HepG2 (cell line): ENCODE data around the gene HOXC11. TPM values are rescaled to one million over a fixed set of nuclear protein-coding genes. Genes with fewer than 3 reads are reported as not detected.

Experiments
- ATF3 ChIP-seq: sonication (generic); formaldehyde crosslinking; IDR thresholded peaks from 2 replicates; pipeline ENCODE4 v1.4.0; 2020; ENCODE audit warnings: missing genetic modification reagents
- CBX5 ChIP-seq: sonication (generic); formaldehyde crosslinking; IDR thresholded peaks from 2 replicates; pipeline ENCODE4 v1.4.0; 2020; ENCODE audit warnings: missing genetic modification reagents, borderline replicate concordance
- CTCF ChIP-seq: sonication (generic); formaldehyde crosslinking; IDR thresholded peaks from 2 replicates; pipeline ENCODE4 v1.5.0; 2020; ENCODE audit warnings: mild to moderate bottlenecking, missing genetic modification reagents, moderate library complexity
- GABPB1 ChIP-seq: IDR thresholded peaks from 2 replicates; pipeline ENCODE4 v1.6.1; 2016; ENCODE audit warnings: mild to moderate bottlenecking, missing genetic modification reagents, moderate library complexity, missing compliant biosample characterization
- HMGXB4 ChIP-seq, 2 experiments: sonication (generic) in 1 of 2; formaldehyde crosslinking in 1 of 2; IDR thresholded peaks; 2 replicates each; pipeline versions ENCODE4 v1.4.0 to v1.6.1; 2018 to 2020; ENCODE audit warnings: missing genetic modification reagents in 2 of 2, borderline replicate concordance in 1 of 2, low read depth in 1 of 2, mild to moderate bottlenecking in 1 of 2, missing biosample characterization in 1 of 2
- HNRNPLL ChIP-seq: fragments of 200-400 bp; formaldehyde crosslinking; IDR thresholded peaks from 2 replicates; pipeline ENCODE4 v1.6.1; 2017; ENCODE audit warnings: mild to moderate bottlenecking, low read depth, low read length; ENCODE audit not compliant: poor library complexity, severe bottlenecking
- HOXA3 ChIP-seq: sonication (generic); formaldehyde crosslinking; IDR thresholded peaks from 2 replicates; pipeline ENCODE4 v1.5.0; 2020; ENCODE audit warnings: missing genetic modification reagents
- JUND ChIP-seq: sonication (generic); formaldehyde crosslinking; IDR thresholded peaks from 2 replicates; pipeline ENCODE4 v1.8.0; 2022; ENCODE audit warnings: mild to moderate bottlenecking, missing genetic modification reagents
- NR2F6 ChIP-seq, 2 experiments: IDR thresholded peaks; 2 replicates each; pipeline ENCODE4 v1.6.1; 2016; ENCODE audit warnings: antibody characterized with exemption in 1 of 2, mild to moderate bottlenecking in 1 of 2
- PATZ1 ChIP-seq: sonication (generic); formaldehyde crosslinking; IDR thresholded peaks from 2 replicates; pipeline ENCODE4 v1.4.0; 2020; ENCODE audit warnings: missing genetic modification reagents
- REPIN1 ChIP-seq: sonication (generic); formaldehyde crosslinking; IDR thresholded peaks from 2 replicates; pipeline ENCODE4 v1.8.0; 2022; ENCODE audit warnings: missing genetic modification reagents, low read depth, mild to moderate bottlenecking, borderline replicate concordance
- SRSF4 ChIP-seq: fragments of 200-400 bp; formaldehyde crosslinking; IDR thresholded peaks from one replicate; pipeline ENCODE4 v1.6.1; 2018; ENCODE audit warnings: mild to moderate bottlenecking, low read depth, low read length, moderate library complexity; ENCODE audit not compliant: poor library complexity, severe bottlenecking
- ZHX2 ChIP-seq, 2 experiments: sonication (generic) in 1 of 2; formaldehyde crosslinking in 1 of 2; IDR thresholded peaks; 2 replicates each; pipeline versions ENCODE4 v1.6.1 to v1.9.0; 2014 to 2022; ENCODE audit warnings: antibody characterized with exemption in 1 of 2, borderline replicate concordance in 1 of 2, inconsistent platforms in 1 of 2, low read depth in 1 of 2, missing genetic modification reagents in 1 of 2
- ZNF572 ChIP-seq: sonication (generic); formaldehyde crosslinking; IDR thresholded peaks from 2 replicates; pipeline ENCODE4 v1.5.1; 2020; ENCODE audit warnings: mild to moderate bottlenecking, missing genetic modification reagents
- polyA plus RNA-seq, 8 experiments: library from polyadenylated mRNA; depleted of rRNA in 3 of 8; stranded (reverse) in 7 of 8; unstranded in 1 of 8; fragments of >200 nt; fragmentation: Illumina TruSeq in 4 of 8; extraction: Trizol in 4 of 8; gene quantifications; 2 replicates each; pipeline versions ENCODE4 v1.2.1 to v1.2.3, GENCODE V29; 2011 to 2016; ENCODE audit warnings: low read depth in 4 of 8, missing spikeins in 1 of 8, mixed read lengths in 1 of 8; ENCODE audit not compliant: insufficient read depth in 1 of 8
- total RNA-seq, 5 experiments: library from RNA; depleted of rRNA; stranded (reverse); fragments of >200 nt; fragmentation: Illumina TruSeq; extraction: Trizol; gene quantifications; 2 replicates each; pipeline ENCODE4 v1.2.3, GENCODE V29; 2016; ENCODE audit warnings: low read depth in 1 of 5

HOXC11 gene
- total and polyA plus RNA-seq, 2 of the 13 experiments (the other 11 are each of a cell fraction or from before 2014, with no cell fraction given), result not detected

- TF ChIP-seq HMGXB4 (CRISPR knock-in tag; IDR thresholded peaks at IDR 0.05; ENCODE audit: borderline replicate concordance in 1 of 2, low read depth in 1 of 2) (0 out of 4 replicates have a peak, but pooled peaks of 1 of the 2 experiments have one; percentile 47), JUND (0 out of 2 replicates have a peak, but pooled peaks have one; percentile 57), HOXA3 (CRISPR knock-in tag) (peak; percentile 72), GABPB1 (CRISPR knock-in tag) (peak; percentile 42), ZNF572 (CRISPR knock-in tag) (0 out of 2 replicates have a peak, but pooled peaks have one; percentile 40), CBX5 (CRISPR knock-in tag) (peak; percentile 26; the same call in 1 of the 2 replicates), NR2F6 (IDR thresholded peaks at IDR 0.05) (peak; percentile 73), NR2F6 (CRISPR knock-in tag; IDR thresholded peaks at IDR 0.05) (peak; percentile 88), CTCF (CRISPR knock-in tag) (peak; percentile 80), SRSF4 (no peak), PATZ1 (0 out of 2 replicates have a peak, but pooled peaks have one; percentile 29), ATF3 (CRISPR knock-in tag) (0 out of 2 replicates have a peak, but pooled peaks have one; percentile 33), REPIN1 (CRISPR knock-in tag) (no peak), HNRNPLL (peak; percentile 2), ZHX2 (IDR thresholded peaks at IDR 0.05; ENCODE audit: low read depth) (peak; percentile 64; the same call in 1 of the 2 replicates), ZHX2 (CRISPR knock-in tag; IDR thresholded peaks at IDR 0.05; ENCODE audit: borderline replicate concordance) (no peak)
Measured at GRCh38 chr12:53984901-53985691, 12.2 kb downstream of the HOXC11 start, which contains the start of gene HOXC10 (continued).
